Fibroblast of lung (primary cell): Measurements from ENCODE around the gene C11orf97. TPM values are rescaled to one million over a fixed set of nuclear protein-coding genes. Genes with fewer than 3 reads are reported as not detected.

Experiments
- DNase-seq, 2 donors: peaks; one replicate each; pipeline versions ENCODE4 v3.0.0 to v3.0.0-alpha.2; 2010; ENCODE audit warnings: low read depth in 2 of 2
- H2AFZ ChIP-seq: 2 replicates; pipeline ENCODE4 v1.5.1; 2012; ENCODE audit warnings: low read length, control low read depth, inconsistent platforms
- H3K27ac ChIP-seq: 2 replicates; pipeline ENCODE4 v1.5.1; 2011; ENCODE audit warnings: low read length, control low read depth; ENCODE audit not compliant: insufficient read depth
- H3K27me3 ChIP-seq: 2 replicates; pipeline ENCODE4 v1.5.1; 2011; ENCODE audit warnings: mild to moderate bottlenecking, low read length; ENCODE audit not compliant: control insufficient read depth, insufficient read depth
- H3K36me3 ChIP-seq: 2 replicates; pipeline ENCODE4 v1.5.1; 2011; ENCODE audit warnings: low read length; ENCODE audit not compliant: control insufficient read depth, insufficient read depth
- H3K4me1 ChIP-seq: 2 replicates; pipeline ENCODE4 v1.5.1; 2011; ENCODE audit warnings: low read length; ENCODE audit not compliant: control insufficient read depth, insufficient read depth; ENCODE audit errors: extremely low read depth
- H3K4me2 ChIP-seq: 2 replicates; pipeline ENCODE4 v1.5.1; 2011; ENCODE audit warnings: low read length, control low read depth; ENCODE audit not compliant: insufficient read depth; ENCODE audit errors: extremely low read depth
- H3K4me3 ChIP-seq, 4 experiments: fragments of 200-600 bp in 1 of 4; sonication (generic) in 1 of 4; replicated peaks in 1 of 4; 2 replicates each; pipeline ENCODE4 v1.5.1; 2011 to 2016; ENCODE audit warnings: low read length in 4 of 4, low read depth in 3 of 4, mild to moderate bottlenecking in 3 of 4, control low read depth in 2 of 4, inconsistent platforms in 1 of 4, mixed read lengths in 1 of 4; ENCODE audit not compliant: insufficient read depth in 1 of 4; ENCODE audit errors: control extremely low read depth in 1 of 4
- H3K79me2 ChIP-seq: 2 replicates; pipeline ENCODE4 v1.5.1; 2012; ENCODE audit warnings: mild to moderate bottlenecking, low read length, inconsistent platforms; ENCODE audit not compliant: control insufficient read depth, insufficient read depth
- H3K9ac ChIP-seq: 2 replicates; pipeline ENCODE4 v1.5.1; 2011; ENCODE audit warnings: mild to moderate bottlenecking, low read length, control low read depth; ENCODE audit not compliant: insufficient read depth
- H3K9me3 ChIP-seq: 2 replicates; pipeline ENCODE4 v1.5.1; 2012; ENCODE audit warnings: low read depth, low read length; ENCODE audit not compliant: control insufficient read depth, insufficient read depth
- H4K20me1 ChIP-seq: 2 replicates; pipeline ENCODE4 v1.5.1; 2011; ENCODE audit warnings: low read length; ENCODE audit not compliant: control insufficient read depth, insufficient read depth; ENCODE audit errors: extremely low read depth
- CTCF ChIP-seq, 2 donors: IDR thresholded peaks in 1 of 2; conservative IDR thresholded peaks in 1 of 2; 1 replicate in 1 of 2; 2 replicates in 1 of 2; pipeline ENCODE4 v1.5.1; 2011 to 2012; ENCODE audit warnings: low read length in 2 of 2, control low read depth in 1 of 2, inconsistent platforms in 1 of 2, low read depth in 1 of 2, mild to moderate bottlenecking in 1 of 2
- EZH2 ChIP-seq: IDR thresholded peaks from 2 replicates; pipeline ENCODE4 v1.5.1; 2012; ENCODE audit warnings: low read length, control low read depth, mild to moderate bottlenecking; ENCODE audit errors: missing control alignments
- polyA plus RNA-seq, 2 donors: library from polyadenylated mRNA; depleted of rRNA in 1 of 2; stranded (reverse) in 1 of 2; unstranded in 1 of 2; fragments of >200 nt; gene quantifications; 2 replicates each; pipeline ENCODE4 v1.2.1, GENCODE V29; 2011 to 2012; ENCODE audit warnings: missing spikeins in 1 of 2
- total RNA-seq: library from RNA; depleted of rRNA; stranded (reverse); fragments of >200 nt; gene quantifications from 2 replicates; pipeline ENCODE4 v1.2.1, GENCODE V29; 2014

Gene C11orf97
- total and polyA plus RNA-seq, 2 donors (not counting 1 experiment from before 2014, with no cell fraction given), result not detected

DNA sequence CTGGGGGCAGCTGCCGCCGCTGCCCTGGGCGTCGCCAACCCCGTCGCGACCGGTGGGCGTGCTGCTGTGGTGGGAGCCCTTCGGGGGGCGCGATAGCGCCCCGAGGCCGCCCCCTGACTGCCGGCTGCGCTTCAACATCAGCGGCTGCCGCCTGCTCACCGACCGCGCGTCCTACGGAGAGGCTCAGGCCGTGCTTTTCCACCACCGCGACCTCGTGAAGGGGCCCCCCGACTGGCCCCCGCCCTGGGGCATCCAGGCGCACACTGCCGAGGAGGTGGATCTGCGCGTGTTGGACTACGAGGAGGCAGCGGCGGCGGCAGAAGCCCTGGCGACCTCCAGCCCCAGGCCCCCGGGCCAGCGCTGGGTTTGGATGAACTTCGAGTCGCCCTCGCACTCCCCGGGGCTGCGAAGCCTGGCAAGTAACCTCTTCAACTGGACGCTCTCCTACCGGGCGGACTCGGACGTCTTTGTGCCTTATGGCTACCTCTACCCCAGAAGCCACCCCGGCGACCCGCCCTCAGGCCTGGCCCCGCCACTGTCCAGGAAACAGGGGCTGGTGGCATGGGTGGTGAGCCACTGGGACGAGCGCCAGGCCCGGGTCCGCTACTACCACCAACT, 32.5 kb downstream of the C11orf97 start:
- Histone ChIP-seq H2AFZ (peak overlapping the region; percentile 52), H3K4me1 (no peaks in the 10 kb centered on the region), H4K20me1 (no peaks in the 10 kb centered on the region), H3K79me2 (peaks cover 13% of the 10 kb centered on the region), H3K9ac (peak overlapping the region; percentile 95), H3K36me3 (no peaks in the 10 kb centered on the region), H3K9me3 (no peaks in the 10 kb centered on the region), H3K4me2 (peak overlapping the region; percentile 72), H3K4me3 (peak overlapping the region; percentile 21 to 69 (median 51)), H3K27me3 (no peaks in the 10 kb centered on the region), H3K27ac (peak overlapping the region; percentile 92)
- DNase-seq, result no peak
- TF ChIP-seq CTCF (conservative IDR thresholded peaks at IDR 0.05 in 1 of 2, IDR thresholded peaks at IDR 0.05 in 1 of 2; ENCODE audit: low read depth in 1 of 2, low read length in 2 of 2) (no peak), EZH2 (no peak)

GRCh38 chr11:94545264-94546161, 33.3 kb downstream of the C11orf97 start:
- no peak overlapping the region for H3K27ac ChIP-seq
- H3K79me2 ChIP-seq, result peaks cover 13% of the 10 kb centered on the region
- H3K36me3 ChIP-seq, result no peaks in the 10 kb centered on the region
- H3K27me3 ChIP-seq, result no peaks in the 10 kb centered on the region
- H3K4me1 ChIP-seq, result no peaks in the 10 kb centered on the region
- H3K9ac ChIP-seq, result no peak overlapping the region
- no peaks in the 10 kb centered on the region for H4K20me1 ChIP-seq
- H3K4me3 ChIP-seq, result peak overlapping the region; percentile 24 to 69 (median 51)
- H2AFZ ChIP-seq, result no peak overlapping the region
- peak overlapping the region; percentile 72 for H3K4me2 ChIP-seq
- TF ChIP-seq EZH2 (no peak), CTCF (conservative IDR thresholded peaks at IDR 0.05 in 1 of 2, IDR thresholded peaks at IDR 0.05 in 1 of 2; ENCODE audit: low read depth in 1 of 2, low read length in 2 of 2) (no peak)
- H3K9me3 ChIP-seq, result no peaks in the 10 kb centered on the region
- no peak for DNase-seq

DNA sequence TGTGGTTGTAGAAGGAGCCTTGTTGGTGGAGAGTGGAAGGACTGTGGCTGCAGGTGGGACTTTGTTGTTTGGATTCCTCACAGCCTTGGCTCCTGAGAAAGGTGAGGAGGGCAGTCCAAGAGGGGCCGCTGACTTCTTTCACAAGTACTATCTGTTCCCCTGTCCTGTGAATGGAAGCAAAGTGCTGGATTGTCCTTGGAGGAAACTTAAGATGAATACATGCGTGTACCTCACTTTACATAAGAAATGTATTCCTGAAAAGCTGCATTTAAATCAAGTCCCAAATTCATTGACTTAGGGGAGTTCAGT, 33.9 kb downstream of the C11orf97 start:
- DNase-seq, result no peak
- H4K20me1 ChIP-seq, result no peaks in the 10 kb centered on the region
- TF ChIP-seq CTCF (conservative IDR thresholded peaks at IDR 0.05 in 1 of 2, IDR thresholded peaks at IDR 0.05 in 1 of 2; ENCODE audit: low read depth in 1 of 2, low read length in 2 of 2) (no peak), EZH2 (no peak)
- no peak overlapping the region for H3K27ac ChIP-seq
- H3K4me2 ChIP-seq, result peak overlapping the region; percentile 72
- peak overlapping the region; percentile 5 to 69 (median 38) for H3K4me3 ChIP-seq
- H3K9me3 ChIP-seq, result no peaks in the 10 kb centered on the region
- no peaks in the 10 kb centered on the region for H3K27me3 ChIP-seq
- H3K36me3 ChIP-seq, result no peaks in the 10 kb centered on the region
- peaks cover 13% of the 10 kb centered on the region for H3K79me2 ChIP-seq
- no peak overlapping the region for H2AFZ ChIP-seq
- H3K9ac ChIP-seq, result no peak overlapping the region
- no peaks in the 10 kb centered on the region for H3K4me1 ChIP-seq
